ENCODE data around the gene ZNF581.

Gene ZNF581

GRCh38 chr19:55641426-55642152 is 1.9 kb upstream of the ZNF581 start:
- peaks cover 21% of the 10 kb centered on the region for H3K4me1 ChIP-seq (ENCODE audit: control insufficient read depth, insufficient read depth, low read length)
- H3K27me3 ChIP-seq (ENCODE audit: control insufficient read depth, insufficient read depth, low read length, poor library complexity, severe bottlenecking), result no peaks in the 10 kb centered on the region
- 1% methylated on average over 25 of the region's 25 CpGs for WGBS, 2 experiments

GRCh38 chr19:55642153-55643002 is 1.1 kb upstream of the ZNF581 start:
- H3K27ac ChIP-seq (ENCODE audit: insufficient read depth, low read depth, low read length, poor library complexity, severe bottlenecking), result no peak overlapping the region
- peaks cover 29% of the 10 kb centered on the region for H3K4me1 ChIP-seq (ENCODE audit: control insufficient read depth, insufficient read depth, low read length)
- peaks cover 14% of the 10 kb centered on the region for H3K36me3 ChIP-seq (ENCODE audit: control insufficient read depth, insufficient read depth, low read length)
- H3K27me3 ChIP-seq (ENCODE audit: control insufficient read depth, insufficient read depth, low read length, poor library complexity, severe bottlenecking), result no peaks in the 10 kb centered on the region
- 1 to 2% methylated on average over 65 of the region's 65 CpGs for WGBS, 2 experiments
- H3K9me3 ChIP-seq (ENCODE audit: control insufficient read depth, low read length), result no peaks in the 10 kb centered on the region
- peak overlapping the region; percentile 59 for H3K4me3 ChIP-seq (ENCODE audit: insufficient read depth, low read depth, low read length)

More at GRCh38 chr19:55641426-55642152, 1.9 kb upstream of the ZNF581 start:
- peak overlapping the region; percentile 59 for H3K4me3 ChIP-seq (ENCODE audit: insufficient read depth, low read depth, low read length)
- no peaks in the 10 kb centered on the region for H3K9me3 ChIP-seq (ENCODE audit: control insufficient read depth, low read length)
- H3K27ac ChIP-seq (ENCODE audit: insufficient read depth, low read depth, low read length, poor library complexity, severe bottlenecking), result peak overlapping the region; percentile 33
- H3K36me3 ChIP-seq (ENCODE audit: control insufficient read depth, insufficient read depth, low read length), result peaks cover 14% of the 10 kb centered on the region

- Histone ChIP-seq H3K4me3 (ENCODE audit: insufficient read depth, low read depth, low read length) (peak overlapping the region; percentile 59), H3K27me3 (ENCODE audit: control insufficient read depth, insufficient read depth, low read length, poor library complexity, severe bottlenecking) (no peaks in the 10 kb centered on the region), H3K27ac (ENCODE audit: insufficient read depth, low read depth, low read length, poor library complexity, severe bottlenecking) (no peak overlapping the region), H3K4me1 (ENCODE audit: control insufficient read depth, insufficient read depth, low read length) (peaks cover 33% of the 10 kb centered on the region), H3K9me3 (ENCODE audit: control insufficient read depth, low read length) (no peaks in the 10 kb centered on the region), H3K36me3 (ENCODE audit: control insufficient read depth, insufficient read depth, low read length) (peaks cover 14% of the 10 kb centered on the region)
- 0 to 1% methylated on average over 15 of the region's 15 CpGs for WGBS, 2 experiments
These were observed 383 bp downstream of the ZNF581 start for GRCh38 chr19:55643887-55644176.

GRCh38 chr19:55644191-55644833 is 863 bp downstream of the ZNF581 start:
- Histone ChIP-seq H3K4me1 (ENCODE audit: control insufficient read depth, insufficient read depth, low read length) (peaks cover 34% of the 10 kb centered on the region), H3K36me3 (ENCODE audit: control insufficient read depth, insufficient read depth, low read length) (peaks cover 14% of the 10 kb centered on the region), H3K4me3 (ENCODE audit: insufficient read depth, low read depth, low read length) (peak overlapping the region; percentile 59), H3K9me3 (ENCODE audit: control insufficient read depth, low read length) (no peaks in the 10 kb centered on the region), H3K27ac (ENCODE audit: insufficient read depth, low read depth, low read length, poor library complexity, severe bottlenecking) (no peak overlapping the region), H3K27me3 (ENCODE audit: control insufficient read depth, insufficient read depth, low read length, poor library complexity, severe bottlenecking) (no peaks in the 10 kb centered on the region)
- WGBS, 2 experiments, result 65 to 66% methylated on average over 12 of the region's 12 CpGs

- peak overlapping the region; percentile 59 for H3K4me3 ChIP-seq (ENCODE audit: insufficient read depth, low read depth, low read length)
- peaks cover 32% of the 10 kb centered on the region for H3K4me1 ChIP-seq (ENCODE audit: control insufficient read depth, insufficient read depth, low read length)
- H3K27ac ChIP-seq (ENCODE audit: insufficient read depth, low read depth, low read length, poor library complexity, severe bottlenecking), result no peak overlapping the region
- no peaks in the 10 kb centered on the region for H3K27me3 ChIP-seq (ENCODE audit: control insufficient read depth, insufficient read depth, low read length, poor library complexity, severe bottlenecking)
- peaks cover 14% of the 10 kb centered on the region for H3K36me3 ChIP-seq (ENCODE audit: control insufficient read depth, insufficient read depth, low read length)
- 95 to 96% methylated on average over 28 of the region's 28 CpGs for WGBS, 2 experiments
- H3K9me3 ChIP-seq (ENCODE audit: control insufficient read depth, low read length), result no peaks in the 10 kb centered on the region
These were observed 1.5 kb downstream of the ZNF581 start for GRCh38 chr19:55644842-55645511.

GRCh38 chr19:55645512-55645881 is 2.0 kb downstream of the ZNF581 start:
- WGBS, 2 experiments, result 94 to 95% methylated on average over 5 of the region's 5 CpGs
- Histone ChIP-seq H3K27me3 (ENCODE audit: control insufficient read depth, insufficient read depth, low read length, poor library complexity, severe bottlenecking) (no peaks in the 10 kb centered on the region), H3K27ac (ENCODE audit: insufficient read depth, low read depth, low read length, poor library complexity, severe bottlenecking) (no peak overlapping the region), H3K4me1 (ENCODE audit: control insufficient read depth, insufficient read depth, low read length) (peaks cover 29% of the 10 kb centered on the region), H3K36me3 (ENCODE audit: control insufficient read depth, insufficient read depth, low read length) (peaks cover 14% of the 10 kb centered on the region), H3K9me3 (ENCODE audit: control insufficient read depth, low read length) (no peaks in the 10 kb centered on the region), H3K4me3 (ENCODE audit: insufficient read depth, low read depth, low read length) (no peak overlapping the region)

GRCh38 chr19:55646889-55647731 is 3.7 kb downstream of the ZNF581 start:
- H3K4me1 ChIP-seq (ENCODE audit: control insufficient read depth, insufficient read depth, low read length), result peaks cover 29% of the 10 kb centered on the region
- H3K27me3 ChIP-seq (ENCODE audit: control insufficient read depth, insufficient read depth, low read length, poor library complexity, severe bottlenecking), result no peaks in the 10 kb centered on the region
- H3K27ac ChIP-seq (ENCODE audit: insufficient read depth, low read depth, low read length, poor library complexity, severe bottlenecking), result peak overlapping the region; percentile 13
- H3K9me3 ChIP-seq (ENCODE audit: control insufficient read depth, low read length), result no peaks in the 10 kb centered on the region
- peaks cover 17% of the 10 kb centered on the region for H3K36me3 ChIP-seq (ENCODE audit: control insufficient read depth, insufficient read depth, low read length)
- WGBS, 2 experiments, result 56 to 57% methylated on average over 14 of the region's 14 CpGs
- H3K4me3 ChIP-seq (ENCODE audit: insufficient read depth, low read depth, low read length), result peak overlapping the region; percentile 88

GRCh38 chr19:55647732-55648584 is 4.5 kb downstream of the ZNF581 start, which contains the start of gene CCDC106:
Gene CCDC106, plus strand, starts transcription at chr19:55648212. Its CDS starts 835 bp downstream, at chr19:55649047.
- Histone ChIP-seq H3K27ac (ENCODE audit: insufficient read depth, low read depth, low read length, poor library complexity, severe bottlenecking) (peak within 1 kb of the TSS; percentile 13), H3K4me1 (ENCODE audit: control insufficient read depth, insufficient read depth, low read length) (peaks cover 25% of the 10 kb centered on the region), H3K27me3 (ENCODE audit: control insufficient read depth, insufficient read depth, low read length, poor library complexity, severe bottlenecking) (no peaks in the 10 kb centered on the region), H3K36me3 (ENCODE audit: control insufficient read depth, insufficient read depth, low read length) (peaks cover 17% of the 10 kb centered on the region), H3K4me3 (ENCODE audit: insufficient read depth, low read depth, low read length) (peak within 1 kb of the TSS; percentile 88), H3K9me3 (ENCODE audit: control insufficient read depth, low read length) (no peaks in the 10 kb centered on the region)
- WGBS, 2 experiments, result 1% methylated on average over 87 of the region's 87 CpGs

Data from ectodermal cell (in vitro differentiated cells).